Measurements from ENCODE around the gene FPGS. TPM values are rescaled to one million over a fixed set of nuclear protein-coding genes. Genes with fewer than 3 reads are reported as not detected.

FPGS gene
- total RNA-seq, 2 experiments from 2014 or later = 71.9 to 80.4 TPM

- no peak for ATAC-seq
- no peaks in the 10 kb centered on the region for H3K9me3 Mint-ChIP-seq (ENCODE audit: low read depth)
- H3K36me3 Mint-ChIP-seq (ENCODE audit: low read depth) = peaks cover 33% of the 10 kb centered on the region
- intact Hi-C loops (cut with DNase I, micrococcal nuclease) = no loop called here
- H3K27ac Mint-ChIP-seq = no peak overlapping the region
- CTCF ChIA-PET = interaction anchor here (0.6 kb wide), 1 partner anchor 376 kb away, joined by 4 read pairs; no protein-coding TSS in a partner anchor
- H3K4me3 Mint-ChIP-seq = no peak overlapping the region
- H3K4me1 Mint-ChIP-seq = no peaks in the 10 kb centered on the region
- POLR2A ChIA-PET = interaction anchor here (0.8 kb wide), 1 partner anchor 11 kb away, joined by 4 read pairs; no protein-coding TSS in a partner anchor
- H3K27me3 Mint-ChIP-seq = no peaks in the 10 kb centered on the region
- no peak for DNase-seq
Observed at GRCh38 chr9:127812936-127813675, 10.4 kb downstream of the FPGS start.

GRCh38 chr9:127813686-127814226 is 11.1 kb downstream of the FPGS start:
- intact Hi-C loops (cut with DNase I, micrococcal nuclease) = no loop called here
- Mint-ChIP-seq H3K27me3 (no peaks in the 10 kb centered on the region), H3K4me3 (no peak overlapping the region), H3K27ac (no peak overlapping the region), H3K36me3 (ENCODE audit: low read depth) (peaks cover 38% of the 10 kb centered on the region), H3K9me3 (ENCODE audit: low read depth) (no peaks in the 10 kb centered on the region), H3K4me1 (no peaks in the 10 kb centered on the region)
- ATAC-seq (no peak), DNase-seq (no peak)
- POLR2A ChIA-PET = interaction anchor here (0.7 kb wide), 1 partner anchor 253 kb away, joined by 3 read pairs; the partner anchor contains the start of gene NAIF1
- CTCF ChIA-PET = no interaction called here

DNA sequence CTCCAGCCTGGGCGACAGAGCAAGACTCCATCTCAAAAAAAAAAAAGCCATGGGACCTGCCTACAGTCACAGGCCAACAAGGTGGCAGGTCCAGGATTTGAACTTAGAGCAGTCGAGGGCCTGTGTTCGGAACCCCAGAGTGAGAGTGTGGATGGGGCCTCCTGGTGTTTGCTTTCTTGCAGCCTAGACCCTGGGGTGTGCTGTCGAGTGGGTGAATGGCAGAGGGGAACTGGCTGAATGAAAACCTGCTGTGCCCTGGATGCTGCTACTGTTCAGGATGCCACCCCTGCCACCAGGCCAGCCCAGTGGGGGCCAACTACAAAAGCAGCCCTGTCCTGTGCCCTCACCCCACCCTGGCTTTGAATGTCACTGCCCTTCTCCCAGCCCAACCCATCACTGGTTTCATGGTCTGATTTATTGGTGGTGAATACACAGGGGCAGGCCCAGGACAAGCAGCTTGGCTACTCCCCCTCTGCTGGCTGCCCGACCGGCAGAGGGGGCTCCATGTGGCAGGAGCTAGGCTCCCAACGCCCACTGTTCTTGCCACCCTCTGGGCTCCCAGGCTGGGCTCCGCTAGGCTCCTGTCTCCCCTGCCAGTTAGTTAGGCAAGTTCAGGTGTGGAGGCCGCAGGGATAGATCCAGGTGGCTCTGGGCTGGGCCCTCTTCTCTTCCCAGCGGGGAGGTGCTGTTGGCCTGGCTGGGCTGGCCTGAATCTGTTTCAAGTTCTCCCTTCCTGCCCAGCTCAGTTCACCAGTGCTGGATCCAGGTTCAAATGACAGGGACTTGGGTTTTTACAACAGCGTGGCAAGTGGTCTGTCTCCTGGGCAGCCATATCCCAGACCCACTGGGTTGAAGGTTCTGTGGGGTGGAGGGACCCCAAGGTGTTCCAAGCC is 12.2 kb downstream of the FPGS start:
- ATAC-seq (no peak), DNase-seq (no peak)
- Mint-ChIP-seq H3K36me3 (ENCODE audit: low read depth) (peaks cover 32% of the 10 kb centered on the region), H3K4me1 (no peaks in the 10 kb centered on the region), H3K9me3 (ENCODE audit: low read depth) (no peaks in the 10 kb centered on the region), H3K27ac (no peak overlapping the region), H3K27me3 (no peaks in the 10 kb centered on the region), H3K4me3 (no peak overlapping the region)
- ChIA-PET CTCF (interaction anchor here (0.6 kb wide), 2 partner anchors 166 to 557 kb away, joined by 3 read pairs; no protein-coding TSS in a partner anchor), POLR2A (interaction anchor here (0.6 to 0.7 kb wide), 2 partner anchors 242 to 252 kb away, joined by 3 to 8 read pairs; partner anchors contain the start of gene NAIF1)
- intact Hi-C loops (cut with DNase I, micrococcal nuclease) = no loop called here

DNA sequence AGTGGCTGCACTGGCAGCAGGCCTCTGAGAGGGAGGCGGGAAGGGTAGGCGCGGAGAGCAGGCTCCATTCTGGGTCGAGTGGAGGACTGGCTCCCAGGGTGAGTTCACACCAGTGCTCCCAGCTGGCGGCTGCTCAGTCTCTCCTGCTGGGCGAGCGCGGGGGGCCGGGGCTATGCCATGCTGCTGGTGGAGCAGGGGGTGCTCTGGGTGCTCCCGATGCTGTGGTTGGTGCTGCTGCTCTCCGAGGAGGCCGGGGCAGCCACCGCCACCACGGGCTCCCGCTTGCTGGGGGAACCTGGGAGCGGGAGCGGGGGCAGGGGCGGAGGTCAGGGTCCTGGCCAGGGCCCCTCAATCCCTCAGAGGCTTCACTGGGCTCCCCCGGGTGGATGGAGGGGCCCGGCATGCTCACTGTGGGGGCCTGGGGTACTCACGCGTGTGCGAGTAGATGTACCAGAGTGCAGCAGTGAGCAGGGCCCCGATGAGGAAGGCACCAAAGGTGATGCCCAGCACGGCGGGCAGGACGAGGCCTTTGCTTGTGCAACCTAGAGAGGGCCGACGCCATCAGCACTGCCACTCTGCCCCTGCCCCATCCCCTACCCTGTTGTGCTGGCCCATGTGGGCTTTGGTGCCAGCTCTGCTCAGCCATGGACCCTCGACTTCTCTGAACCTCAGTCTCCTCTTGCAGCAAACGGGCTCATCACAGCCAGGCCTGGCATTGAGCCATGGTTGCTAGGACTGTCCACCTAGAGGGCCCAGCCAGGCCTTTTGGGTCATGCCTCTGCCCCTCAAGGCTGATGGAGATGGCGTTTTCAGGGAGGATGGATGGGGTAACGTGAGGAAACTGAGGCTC is 13.1 kb downstream of the FPGS start:
- H3K27ac Mint-ChIP-seq = no peak overlapping the region
- H3K4me1 Mint-ChIP-seq = no peaks in the 10 kb centered on the region
- H3K4me3 Mint-ChIP-seq = no peak overlapping the region
- peaks cover 29% of the 10 kb centered on the region for H3K36me3 Mint-ChIP-seq (ENCODE audit: low read depth)
- POLR2A ChIA-PET = no interaction called here
- CTCF ChIA-PET = interaction anchor here (0.6 kb wide), 1 partner anchor 167 kb away, joined by 3 read pairs; no protein-coding TSS in a partner anchor
- no peaks in the 10 kb centered on the region for H3K27me3 Mint-ChIP-seq
- ATAC-seq (no peak), DNase-seq (no peak)
- intact Hi-C loops (cut with DNase I, micrococcal nuclease) = no loop called here
- H3K9me3 Mint-ChIP-seq (ENCODE audit: low read depth) = no peaks in the 10 kb centered on the region

DNA sequence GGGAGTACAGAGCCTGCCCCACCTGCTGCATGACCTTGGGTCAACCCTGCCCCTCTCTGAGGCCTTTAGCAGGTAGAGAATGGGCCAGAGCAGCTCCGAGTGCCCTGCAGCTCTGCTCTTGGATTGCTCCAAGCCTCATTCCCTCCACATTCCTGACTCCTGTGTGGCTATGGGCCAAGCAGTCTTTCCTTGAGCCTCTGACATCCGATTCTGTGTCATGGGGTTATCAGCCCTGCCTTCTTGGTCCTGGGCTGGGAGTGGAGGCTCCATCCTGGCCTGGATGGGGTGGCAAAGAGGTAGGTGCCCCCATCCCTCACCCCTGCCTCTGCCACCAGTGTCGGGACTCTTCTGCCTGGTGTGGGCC is 13.7 kb downstream of the FPGS start:
- Mint-ChIP-seq H3K27me3 (no peaks in the 10 kb centered on the region), H3K27ac (no peak overlapping the region), H3K9me3 (ENCODE audit: low read depth) (no peaks in the 10 kb centered on the region), H3K4me1 (no peaks in the 10 kb centered on the region), H3K36me3 (ENCODE audit: low read depth) (peaks cover 30% of the 10 kb centered on the region), H3K4me3 (no peak overlapping the region)
- ChIA-PET POLR2A (no interaction called here), CTCF (no interaction called here)
- no peak for DNase-seq
- intact Hi-C loops (cut with DNase I, micrococcal nuclease) = no loop called here
- no peak for ATAC-seq

DNA sequence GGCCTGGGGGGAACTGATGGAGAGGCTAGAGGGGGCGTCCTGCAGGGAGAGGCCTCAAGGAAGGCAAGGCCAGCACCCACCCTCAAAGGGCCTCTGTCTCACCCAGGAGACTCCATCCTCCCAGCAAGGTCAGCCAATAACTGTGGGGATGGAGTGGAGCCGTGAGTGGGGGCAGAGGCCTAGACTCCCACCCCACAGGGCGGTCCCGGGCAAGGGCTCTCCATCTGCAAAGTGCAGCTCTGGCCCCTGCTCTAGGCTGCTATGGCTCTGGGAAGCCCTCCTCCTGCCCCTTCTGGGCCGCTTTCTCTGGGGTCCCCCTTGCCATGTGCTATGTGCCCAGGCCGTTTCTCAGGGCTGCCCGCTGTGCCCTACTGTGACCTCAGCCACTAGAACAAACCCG is 14.0 kb downstream of the FPGS start:
- no peak overlapping the region for H3K27ac Mint-ChIP-seq
- ATAC-seq (no peak), DNase-seq (no peak)
- peaks cover 28% of the 10 kb centered on the region for H3K36me3 Mint-ChIP-seq (ENCODE audit: low read depth)
- no peaks in the 10 kb centered on the region for H3K9me3 Mint-ChIP-seq (ENCODE audit: low read depth)
- POLR2A ChIA-PET = no interaction called here
- no peaks in the 10 kb centered on the region for H3K4me1 Mint-ChIP-seq
- CTCF ChIA-PET = interaction anchor here (0.6 kb wide), 1 partner anchor 11 kb away, joined by 3 read pairs; no protein-coding TSS in a partner anchor
- no peak overlapping the region for H3K4me3 Mint-ChIP-seq
- intact Hi-C loops (cut with DNase I, micrococcal nuclease) = no loop called here
- no peaks in the 10 kb centered on the region for H3K27me3 Mint-ChIP-seq

GRCh38 chr9:127817881-127818434 is 15.3 kb downstream of the FPGS start:
- Mint-ChIP-seq H3K27me3 (no peaks in the 10 kb centered on the region), H3K36me3 (ENCODE audit: low read depth) (peaks cover 21% of the 10 kb centered on the region), H3K4me1 (no peaks in the 10 kb centered on the region), H3K9me3 (ENCODE audit: low read depth) (no peaks in the 10 kb centered on the region), H3K4me3 (no peak overlapping the region), H3K27ac (no peak overlapping the region)
- intact Hi-C loops (cut with DNase I, micrococcal nuclease) = no loop called here
- ATAC-seq (no peak), DNase-seq (no peak)
- CTCF ChIA-PET = interaction anchor here (0.7 to 1.1 kb wide), 2 partner anchors 9 to 53 kb away, joined by 3 to 4 read pairs; no protein-coding TSS in a partner anchor
- POLR2A ChIA-PET = no interaction called here

GRCh38 chr9:127818574-127818973 is 15.9 kb downstream of the FPGS start:
- DNase-seq (no peak), ATAC-seq (no peak)
- ChIA-PET CTCF (interaction anchor here (0.7 to 1.1 kb wide), 3 partner anchors 10 to 52 kb away, joined by 3 to 4 read pairs (median 3); no protein-coding TSS in a partner anchor), POLR2A (no interaction called here)
- H3K36me3 Mint-ChIP-seq (ENCODE audit: low read depth) = peaks cover 17% of the 10 kb centered on the region
- H3K4me3 Mint-ChIP-seq = no peak overlapping the region
- intact Hi-C loops (cut with DNase I, micrococcal nuclease) = no loop called here
- no peaks in the 10 kb centered on the region for H3K9me3 Mint-ChIP-seq (ENCODE audit: low read depth)
- H3K27me3 Mint-ChIP-seq = no peaks in the 10 kb centered on the region
- no peak overlapping the region for H3K27ac Mint-ChIP-seq
- no peaks in the 10 kb centered on the region for H3K4me1 Mint-ChIP-seq

DNA sequence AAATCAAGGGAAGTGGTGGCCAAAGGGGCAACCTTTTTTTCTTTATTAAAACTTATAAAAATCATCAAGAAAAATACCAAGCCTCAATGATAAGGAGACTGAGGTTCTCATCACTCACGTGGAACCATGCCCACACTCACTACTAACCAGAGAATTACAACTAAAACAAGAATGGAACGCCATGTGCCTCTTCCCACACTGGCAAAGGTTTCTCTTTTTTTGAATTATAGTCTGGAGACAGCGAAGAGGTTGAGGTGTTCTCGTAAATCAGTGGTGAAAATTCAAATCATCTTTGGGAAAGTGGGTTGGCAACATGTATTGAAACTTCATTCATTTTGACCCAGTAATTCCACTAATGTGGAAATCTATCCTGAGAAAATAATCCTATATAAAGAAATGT is 19.4 kb downstream of the FPGS start:
- intact Hi-C loops (cut with DNase I, micrococcal nuclease) = no loop called here
- POLR2A ChIA-PET = no interaction called here
- peaks cover 18% of the 10 kb centered on the region for H3K36me3 Mint-ChIP-seq (ENCODE audit: low read depth)
- H3K4me1 Mint-ChIP-seq = no peaks in the 10 kb centered on the region
- no peak overlapping the region for H3K27ac Mint-ChIP-seq
- CTCF ChIA-PET = no interaction called here
- ATAC-seq = no peak
- H3K27me3 Mint-ChIP-seq = no peaks in the 10 kb centered on the region
- H3K9me3 Mint-ChIP-seq (ENCODE audit: low read depth) = no peaks in the 10 kb centered on the region
- DNase-seq = no peak
- no peak overlapping the region for H3K4me3 Mint-ChIP-seq

- intact Hi-C loops (cut with DNase I, micrococcal nuclease) = no loop called here
- H3K27ac Mint-ChIP-seq = no peak overlapping the region
- no peak overlapping the region for H3K4me3 Mint-ChIP-seq
- ATAC-seq (no peak), DNase-seq (no peak)
- H3K9me3 Mint-ChIP-seq (ENCODE audit: low read depth) = no peaks in the 10 kb centered on the region
- POLR2A ChIA-PET = interaction anchor here (0.5 to 1.1 kb wide), 2 partner anchors 13 to 192 kb away, joined by 4 to 5 read pairs; no protein-coding TSS in a partner anchor
- CTCF ChIA-PET = interaction anchor here (1.5 kb wide), 1 partner anchor 96 kb away, joined by 4 read pairs; no protein-coding TSS in a partner anchor
- H3K27me3 Mint-ChIP-seq = no peaks in the 10 kb centered on the region
- H3K4me1 Mint-ChIP-seq = no peaks in the 10 kb centered on the region
- H3K36me3 Mint-ChIP-seq (ENCODE audit: low read depth) = peaks cover 5% of the 10 kb centered on the region
Observed at GRCh38 chr9:127825319-127826051, 22.8 kb downstream of the FPGS start.
